Nephron (organoid): ENCODE data around the gene RETREG3.
A peak's percentile ranks its signal among the peaks of the same experiment; 100 is the strongest.

Experiments used
- H3K27ac Mint-ChIP-seq, 3 experiments: 2 replicates each; pipeline ENCODE4 v1.8.0; 2020; ENCODE audit warnings: mixed read lengths in 3 of 3, mild to moderate bottlenecking in 2 of 3, moderate library complexity in 1 of 3
- H3K27me3 Mint-ChIP-seq: 2 replicates; pipeline ENCODE4 v1.8.0; 2021; ENCODE audit warnings: low read depth, mild to moderate bottlenecking, moderate library complexity, mixed read lengths
- H3K36me3 Mint-ChIP-seq: 2 replicates; pipeline ENCODE4 v1.8.0; 2020; ENCODE audit warnings: low read depth, mixed read lengths
- H3K4me1 Mint-ChIP-seq: 2 replicates; pipeline ENCODE4 v1.8.0; 2020; ENCODE audit warnings: mixed read lengths
- H3K4me3 Mint-ChIP-seq, 3 experiments: 2 replicates each; pipeline ENCODE4 v1.8.0; 2020; ENCODE audit warnings: mild to moderate bottlenecking in 3 of 3, mixed read lengths in 3 of 3, moderate library complexity in 2 of 3
- H3K9me3 Mint-ChIP-seq: 2 replicates; pipeline ENCODE4 v1.8.0; 2020; ENCODE audit warnings: mixed read lengths
- CTCF ChIP-seq, 3 experiments: fragments of 200-600 bp; sonication (generic); IDR thresholded peaks; one replicate each; pipeline ENCODE4 v1.5.0; 2021; ENCODE audit warnings: antibody characterized with exemption in 3 of 3; ENCODE audit not compliant: unreplicated experiment in 3 of 3

Gene RETREG3

GRCh38 chr17:42609182-42609813 is at the start of gene RETREG3, which contains the start of gene TUBG1:
TSS of gene RETREG3 (minus strand) at chr17:42609374. CDS start at chr17:42609324, 50 bp downstream.
TSS of gene TUBG1 (plus strand) at chr17:42609683. CDS start at chr17:42609738, 55 bp downstream.
- peak within 1 kb of the TSS; percentile 74 to 99 (median 88) for H3K27ac Mint-ChIP-seq
- H3K4me3 Mint-ChIP-seq, result peak within 1 kb of the TSS; percentile 99 to 100 (median 100)
- H3K9me3 Mint-ChIP-seq, result no peaks in the 10 kb centered on the region
- H3K4me1 Mint-ChIP-seq, result peaks cover 19% of the 10 kb centered on the region
- no peaks in the 10 kb centered on the region for H3K27me3 Mint-ChIP-seq
- peaks cover 25% of the 10 kb centered on the region for H3K36me3 Mint-ChIP-seq
- TF ChIP-seq CTCF (IDR thresholded peaks at IDR 0.05; ENCODE audit: unreplicated experiment in 3 of 3), result peak; percentile 17 to 49 (median 28)

- peaks cover 33% of the 10 kb centered on the region for H3K4me1 Mint-ChIP-seq
- TF ChIP-seq CTCF (IDR thresholded peaks at IDR 0.05; ENCODE audit: unreplicated experiment in 3 of 3), result no peak
- H3K36me3 Mint-ChIP-seq, result peaks cover 11% of the 10 kb centered on the region
- H3K27me3 Mint-ChIP-seq, result peaks cover 4% of the 10 kb centered on the region
- H3K27ac Mint-ChIP-seq, result peak overlapping the region; percentile 65 to 84 (median 70)
- peak overlapping the region; percentile 75 to 93 (median 91) for H3K4me3 Mint-ChIP-seq
- no peaks in the 10 kb centered on the region for H3K9me3 Mint-ChIP-seq
Observed at GRCh38 chr17:42657824-42658588, 48.8 kb upstream of the RETREG3 start.

GRCh38 chr17:42655528-42655927 is 46.4 kb upstream of the RETREG3 start:
- no peak for TF ChIP-seq CTCF (IDR thresholded peaks at IDR 0.05; ENCODE audit: unreplicated experiment in 3 of 3)
- Mint-ChIP-seq H3K27me3 (peaks cover 3% of the 10 kb centered on the region), H3K9me3 (no peaks in the 10 kb centered on the region), H3K36me3 (peaks cover 3% of the 10 kb centered on the region), H3K27ac (peak overlapping the region in 2 of 3 experiments; percentile 1 to 10), H3K4me1 (peaks cover 30% of the 10 kb centered on the region), H3K4me3 (peak overlapping the region in 2 of 3 experiments; percentile 24 to 35)

DNA sequence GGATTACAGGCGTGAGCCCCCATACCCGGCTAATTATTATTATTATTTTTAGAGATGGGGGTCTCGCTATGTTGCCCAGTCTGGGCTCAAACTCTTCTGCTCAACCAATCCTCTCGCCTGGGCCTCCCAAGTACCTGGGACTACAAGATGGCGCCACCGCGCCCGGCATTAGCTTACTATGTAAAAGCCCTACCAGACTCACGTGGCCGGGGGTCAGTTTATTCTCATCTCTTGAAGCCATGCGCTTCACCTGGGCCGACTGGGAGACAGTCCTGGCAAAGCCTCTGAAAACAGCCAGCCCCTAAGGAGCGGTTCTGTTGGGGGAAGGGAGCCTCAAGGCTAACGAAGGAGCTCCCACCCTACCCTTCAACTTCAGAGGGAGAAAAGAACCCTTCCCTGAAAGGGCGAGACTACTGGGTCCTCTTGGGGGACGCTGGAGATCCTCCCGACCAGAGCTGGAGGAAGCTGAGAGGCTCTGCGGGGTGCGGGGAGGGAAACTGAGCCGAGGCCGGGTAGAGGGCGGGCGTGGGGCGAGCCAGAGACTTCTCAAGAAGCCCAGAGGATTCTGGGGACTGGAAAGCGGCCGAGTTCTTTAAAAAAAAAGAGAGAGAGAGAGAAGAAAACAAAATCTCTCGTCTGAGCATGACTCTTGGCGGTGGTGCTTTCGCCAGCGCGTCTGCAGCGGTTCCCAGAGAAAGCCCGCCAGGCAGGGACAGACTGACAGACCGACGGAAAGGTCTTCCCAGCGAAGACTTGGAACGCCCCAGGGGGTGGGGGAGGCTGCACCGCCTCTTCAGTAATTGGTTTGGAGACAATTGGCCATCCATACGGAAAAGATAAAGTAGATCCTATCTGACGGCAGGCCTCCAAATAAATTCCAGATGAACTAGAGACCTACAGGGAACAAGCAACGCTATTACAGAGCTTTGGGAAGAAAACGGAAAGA is 44.3 kb upstream of the RETREG3 start:
- Mint-ChIP-seq H3K27me3 (no peaks in the 10 kb centered on the region), H3K4me1 (peaks cover 20% of the 10 kb centered on the region), H3K4me3 (peak overlapping the region; percentile 74 to 84 (median 81)), H3K36me3 (no peaks in the 10 kb centered on the region), H3K27ac (peak overlapping the region; percentile 95 to 99 (median 98)), H3K9me3 (no peaks in the 10 kb centered on the region)
- no peak for TF ChIP-seq CTCF (IDR thresholded peaks at IDR 0.05; ENCODE audit: unreplicated experiment in 3 of 3)

GRCh38 chr17:42651392-42651791 is 42.2 kb upstream of the RETREG3 start:
- TF ChIP-seq CTCF (IDR thresholded peaks at IDR 0.05; ENCODE audit: unreplicated experiment in 3 of 3), result no peak
- H3K9me3 Mint-ChIP-seq, result no peaks in the 10 kb centered on the region
- H3K27me3 Mint-ChIP-seq, result no peaks in the 10 kb centered on the region
- peak overlapping the region in 1 of 3 experiments; percentile 47 for H3K4me3 Mint-ChIP-seq
- peaks cover 16% of the 10 kb centered on the region for H3K4me1 Mint-ChIP-seq
- H3K36me3 Mint-ChIP-seq, result no peaks in the 10 kb centered on the region
- H3K27ac Mint-ChIP-seq, result peak overlapping the region; percentile 29 to 79 (median 34)
